ACC112 (cell line): Measurements from ENCODE around the gene ANAPC7.
"Not testable (repeated sequence)": the region's sequence is repeated elsewhere in the genome, so short reads cannot be mapped to it uniquely, and the experiment has no call there.

Experiments used
- H2AFZ ChIP-seq: fragments of 200-600 bp; sonication (generic); one replicate; pipeline ENCODE4 v1.6.0; 2017; ENCODE audit warnings: antibody characterized with exemption, low read length; ENCODE audit not compliant: unreplicated experiment
- H3K27ac ChIP-seq: fragments of 200-600 bp; sonication (generic); 2 replicates; pipeline ENCODE4 v1.5.1; 2014; ENCODE audit warnings: low read depth, mild to moderate bottlenecking, antibody characterized with exemption, low read length, moderate library complexity
- H3K27me3 ChIP-seq: fragments of 200-600 bp; sonication (generic); 2 replicates; pipeline ENCODE4 v1.6.1; 2014; ENCODE audit warnings: mild to moderate bottlenecking, antibody characterized with exemption, low read length, moderate library complexity, mixed read lengths; ENCODE audit not compliant: insufficient read depth
- H3K36me3 ChIP-seq: fragments of 200-600 bp; sonication (generic); 2 replicates; pipeline ENCODE4 v1.6.1; 2016; ENCODE audit warnings: mild to moderate bottlenecking, antibody characterized with exemption, low read length, moderate library complexity, mixed read lengths; ENCODE audit not compliant: insufficient read depth
- H3K4me1 ChIP-seq: fragments of 200-600 bp; sonication (generic); one replicate; pipeline ENCODE4 v1.6.1; 2016; ENCODE audit warnings: low read length, mixed read lengths; ENCODE audit not compliant: insufficient read depth, unreplicated experiment, control insufficient read depth
- H3K4me3 ChIP-seq: fragments of 200-600 bp; sonication (generic); 2 replicates; pipeline ENCODE4 v1.5.1; 2014; ENCODE audit warnings: mild to moderate bottlenecking, low read depth, low read length
- H3K79me2 ChIP-seq: fragments of 200-600 bp; sonication (generic); one replicate; pipeline ENCODE4 v1.6.0; 2016; ENCODE audit warnings: low read length; ENCODE audit not compliant: control insufficient read depth, unreplicated experiment, insufficient read depth

ANAPC7 gene

GRCh38 chr12:110403146-110403975, at the start of gene ANAPC7:
Gene ANAPC7 (minus strand): TSS chr12:110403708. CDS start chr12:110403627, 81 bp downstream.
- peaks cover 3% of the 10 kb centered on the region for H3K4me1 ChIP-seq
- H2AFZ ChIP-seq: peak within 1 kb of the TSS; percentile 100
- H3K27ac ChIP-seq: peak within 1 kb of the TSS; percentile 99
- H3K79me2 ChIP-seq: peaks cover 50% of the 10 kb centered on the region
- H3K36me3 ChIP-seq: peaks cover 6% of the 10 kb centered on the region; the same call in 1 of the 2 replicates
- no peaks in the 10 kb centered on the region for H3K27me3 ChIP-seq
- peak within 1 kb of the TSS; percentile 99 for H3K4me3 ChIP-seq

- Histone ChIP-seq H3K4me3 (no peak overlapping the region), H3K79me2 (peaks cover 36% of the 10 kb centered on the region), H2AFZ (no peak overlapping the region), H3K27me3 (no peaks in the 10 kb centered on the region), H3K36me3 (peaks cover 7% of the 10 kb centered on the region; the same call in 1 of the 2 replicates), H3K4me1 (peaks cover 4% of the 10 kb centered on the region), H3K27ac (no peak overlapping the region)
These were observed 47.8 kb upstream of the ANAPC7 start for GRCh38 chr12:110451263-110451662.

- H3K36me3 ChIP-seq: peaks cover 5% of the 10 kb centered on the region; the same call in 1 of the 2 replicates
- H3K79me2 ChIP-seq: peaks cover 49% of the 10 kb centered on the region
- peak within 1 kb of the TSS; percentile 91 for H3K4me3 ChIP-seq
- H3K27me3 ChIP-seq: no peaks in the 10 kb centered on the region
- H3K4me1 ChIP-seq: peaks cover 4% of the 10 kb centered on the region
- H2AFZ ChIP-seq: peak within 1 kb of the TSS; percentile 64
- peak within 1 kb of the TSS; percentile 81 for H3K27ac ChIP-seq
These were observed 46.4 kb upstream of the ANAPC7 start, which contains the start of gene ARPC3 for GRCh38 chr12:110449799-110450497. Gene ARPC3 (minus strand): TSS chr12:110450337. CDS start chr12:110450260, 77 bp downstream.

GRCh38 chr12:110444455-110444854, 40.9 kb upstream of the ANAPC7 start:
- Histone ChIP-seq H3K4me1 (peaks cover 4% of the 10 kb centered on the region), H2AFZ (no peak overlapping the region), H3K79me2 (peaks cover 50% of the 10 kb centered on the region), H3K27me3 (no peaks in the 10 kb centered on the region), H3K4me3 (no peak overlapping the region), H3K36me3 (peaks cover 24% of the 10 kb centered on the region), H3K27ac (no peak overlapping the region)

- Histone ChIP-seq H3K4me1 (peaks cover 13% of the 10 kb centered on the region), H3K79me2 (no peaks in the 10 kb centered on the region), H2AFZ (no peak overlapping the region), H3K4me3 (no peak overlapping the region), H3K36me3 (peaks cover 19% of the 10 kb centered on the region), H3K27ac (peak overlapping the region; percentile 64), H3K27me3 (no peaks in the 10 kb centered on the region)
These were observed 32.7 kb upstream of the ANAPC7 start for GRCh38 chr12:110436231-110436630.

- Histone ChIP-seq H3K36me3 (peaks cover 4% of the 10 kb centered on the region; the same call in 1 of the 2 replicates), H3K79me2 (no peaks in the 10 kb centered on the region), H2AFZ (no peak overlapping the region), H3K27ac (no peak overlapping the region), H3K4me1 (peaks cover 12% of the 10 kb centered on the region), H3K27me3 (no peaks in the 10 kb centered on the region), H3K4me3 (no peak overlapping the region)
These were observed 28.6 kb upstream of the ANAPC7 start for GRCh38 chr12:110431957-110432587.

GRCh38 chr12:110429676-110430075, 26.2 kb upstream of the ANAPC7 start:
- not testable (repeated sequence) for H3K4me1 ChIP-seq, H3K27ac ChIP-seq, H2AFZ ChIP-seq, H3K36me3 ChIP-seq, H3K4me3 ChIP-seq, H3K79me2 ChIP-seq, H3K27me3 ChIP-seq

- no peaks in the 10 kb centered on the region for H3K4me1 ChIP-seq
- no peaks in the 10 kb centered on the region for H3K36me3 ChIP-seq
These were observed 22.9 kb upstream of the ANAPC7 start for GRCh38 chr12:110426406-110426805.

GRCh38 chr12:110424237-110424636, 20.7 kb upstream of the ANAPC7 start:
- Histone ChIP-seq H2AFZ (no peak overlapping the region), H3K4me3 (no peak overlapping the region), H3K79me2 (no peaks in the 10 kb centered on the region), H3K4me1 (no peaks in the 10 kb centered on the region), H3K27me3 (no peaks in the 10 kb centered on the region), H3K36me3 (no peaks in the 10 kb centered on the region), H3K27ac (no peak overlapping the region)

More at GRCh38 chr12:110426406-110426805, 22.9 kb upstream of the ANAPC7 start:
- no peak overlapping the region for H3K4me3 ChIP-seq
- no peak overlapping the region for H2AFZ ChIP-seq
- no peaks in the 10 kb centered on the region for H3K79me2 ChIP-seq
- no peaks in the 10 kb centered on the region for H3K27me3 ChIP-seq
- H3K27ac ChIP-seq: no peak overlapping the region

GRCh38 chr12:110421701-110422100, 18.2 kb upstream of the ANAPC7 start:
- H3K4me1 ChIP-seq: no peaks in the 10 kb centered on the region
- H2AFZ ChIP-seq: no peak overlapping the region
- H3K79me2 ChIP-seq: no peaks in the 10 kb centered on the region
- H3K4me3 ChIP-seq: no peak overlapping the region
- H3K27me3 ChIP-seq: no peaks in the 10 kb centered on the region
- no peaks in the 10 kb centered on the region for H3K36me3 ChIP-seq
- no peak overlapping the region for H3K27ac ChIP-seq
